ENCODE results near the gene TOP2A. TPM values are rescaled to one million over a fixed set of nuclear protein-coding genes. Genes with fewer than 3 reads are reported as not detected.
"Not testable (repeated sequence)": the region's sequence is repeated elsewhere in the genome, so short reads cannot be mapped to it uniquely, and the experiment has no call there.

TOP2A gene
- total and polyA plus RNA-seq, 4 donors: 0.25 to 4.4 (median 1.9) TPM

DNA sequence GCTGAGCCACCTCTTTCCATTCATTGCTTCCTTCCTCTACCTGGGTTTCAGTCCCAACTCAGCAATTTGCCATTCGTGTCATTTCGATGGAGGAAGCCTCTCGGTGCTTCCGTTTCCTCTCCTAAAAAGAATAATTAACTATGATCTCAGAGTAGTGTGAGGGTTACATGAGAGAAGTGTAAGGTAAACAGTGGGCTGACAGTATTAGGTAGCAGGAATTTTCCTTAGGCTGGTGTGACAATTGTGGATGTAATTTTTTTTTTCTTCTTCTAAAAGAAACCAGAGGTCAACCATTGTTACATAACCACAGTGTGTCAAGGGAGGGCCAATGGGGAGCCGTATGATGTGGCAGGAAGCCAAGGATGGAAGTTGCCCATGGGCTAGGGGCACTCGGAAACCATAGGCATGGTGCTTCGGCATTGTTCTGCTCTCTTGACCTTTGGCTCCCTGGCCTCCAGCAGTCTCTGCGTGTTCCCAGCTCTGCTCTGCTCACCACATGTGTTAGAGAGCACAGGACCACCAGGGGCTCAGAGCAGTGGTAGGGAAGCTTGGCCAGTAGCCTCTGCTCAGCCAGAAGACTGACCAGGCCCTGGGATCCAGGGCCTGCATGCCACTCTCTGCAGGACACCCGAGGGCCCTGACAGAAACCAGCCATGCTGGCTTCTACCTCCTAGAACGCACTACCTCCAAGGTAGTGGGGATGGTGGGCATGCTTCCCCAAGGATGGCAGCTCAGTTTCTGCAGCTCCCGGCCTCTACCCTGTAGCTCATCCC lies 2.0 kb upstream of the TOP2A start:
- WGBS, 2 donors: 76 to 85% methylated on average over 11 of the region's 11 CpGs
- no peak for ATAC-seq (ENCODE audit: low FRiP score)

GRCh38 chr17:40418428-40418706 lies 671 bp upstream of the TOP2A start:
- Histone ChIP-seq H3K27ac (ENCODE audit: low read depth in 1 of 2, low read length in 2 of 2) (peak overlapping the region in 1 of 2 donors; percentile 18), H3K4me3 (ENCODE audit: low read length in 2 of 2) (peak overlapping the region; percentile 22 to 54), H3K36me3 (ENCODE audit: control insufficient read depth in 1 of 2, insufficient read depth in 2 of 2, low read length in 1 of 2) (no peaks in the 10 kb centered on the region), H3K9me3 (ENCODE audit: control insufficient read depth, low read length) (no peaks in the 10 kb centered on the region), H3K27me3 (ENCODE audit: control insufficient read depth in 1 of 2, insufficient read depth in 2 of 2, low read length in 1 of 2) (no peaks in the 10 kb centered on the region), H3K4me1 (ENCODE audit: control insufficient read depth in 1 of 2, insufficient read depth in 2 of 2, low read length in 2 of 2) (no peaks in the 10 kb centered on the region)
- intact Hi-C loops (cut with DNase I): loop anchor here in 1 of 2 donors (5.0 to 10.0 kb wide), 2 partner anchors 61 to 114 kb away; partner anchors contain the start of gene RARA
- DNase-seq: peak; percentile 64 to 81
- ATAC-seq (ENCODE audit: low FRiP score): no peak
- 47 to 50% methylated on average over 16 of the region's 16 CpGs for WGBS, 2 donors

More for the DNA sequence above, 2.0 kb upstream of the TOP2A start:
- H3K4me1 ChIP-seq (ENCODE audit: control insufficient read depth in 1 of 2, insufficient read depth in 2 of 2, low read length in 2 of 2): no peaks in the 10 kb centered on the region
- H3K27ac ChIP-seq (ENCODE audit: low read depth in 1 of 2, low read length in 2 of 2): no peak overlapping the region
- no peak for DNase-seq
- intact Hi-C loops (cut with DNase I): loop anchor here in 1 of 2 donors (5.0 to 10.0 kb wide), 2 partner anchors 62 to 115 kb away; partner anchors contain the start of gene RARA
- no peaks in the 10 kb centered on the region for H3K9me3 ChIP-seq (ENCODE audit: control insufficient read depth, low read length)
- H3K4me3 ChIP-seq (ENCODE audit: low read length in 2 of 2): no peak overlapping the region
- H3K36me3 ChIP-seq (ENCODE audit: control insufficient read depth in 1 of 2, insufficient read depth in 2 of 2, low read length in 1 of 2): no peaks in the 10 kb centered on the region
- no peaks in the 10 kb centered on the region for H3K27me3 ChIP-seq (ENCODE audit: control insufficient read depth in 1 of 2, insufficient read depth in 2 of 2, low read length in 1 of 2)

GRCh38 chr17:40417258-40417608 lies 463 bp downstream of the TOP2A start:
- no peaks in the 10 kb centered on the region for H3K27me3 ChIP-seq (ENCODE audit: control insufficient read depth in 1 of 2, insufficient read depth in 2 of 2, low read length in 1 of 2)
- no peaks in the 10 kb centered on the region for H3K4me1 ChIP-seq (ENCODE audit: control insufficient read depth in 1 of 2, insufficient read depth in 2 of 2, low read length in 2 of 2)
- no peaks in the 10 kb centered on the region for H3K36me3 ChIP-seq (ENCODE audit: control insufficient read depth in 1 of 2, insufficient read depth in 2 of 2, low read length in 1 of 2)
- H3K9me3 ChIP-seq (ENCODE audit: control insufficient read depth, low read length): no peaks in the 10 kb centered on the region
- intact Hi-C loops (cut with DNase I): loop anchor here (2.0 to 10.0 kb wide), 3 partner anchors 58 to 112 kb away; partner anchors contain the start of gene RARA (in 1 of the 2)
- peak overlapping the region in 1 of 2 donors; percentile 1 for H3K4me3 ChIP-seq (ENCODE audit: low read length in 2 of 2)
- no peak overlapping the region for H3K27ac ChIP-seq (ENCODE audit: low read depth in 1 of 2, low read length in 2 of 2)
- 0% methylated on average over 21 of the region's 21 CpGs for WGBS, 2 donors
- no peak for DNase-seq
- no peak for ATAC-seq (ENCODE audit: low FRiP score)

DNA sequence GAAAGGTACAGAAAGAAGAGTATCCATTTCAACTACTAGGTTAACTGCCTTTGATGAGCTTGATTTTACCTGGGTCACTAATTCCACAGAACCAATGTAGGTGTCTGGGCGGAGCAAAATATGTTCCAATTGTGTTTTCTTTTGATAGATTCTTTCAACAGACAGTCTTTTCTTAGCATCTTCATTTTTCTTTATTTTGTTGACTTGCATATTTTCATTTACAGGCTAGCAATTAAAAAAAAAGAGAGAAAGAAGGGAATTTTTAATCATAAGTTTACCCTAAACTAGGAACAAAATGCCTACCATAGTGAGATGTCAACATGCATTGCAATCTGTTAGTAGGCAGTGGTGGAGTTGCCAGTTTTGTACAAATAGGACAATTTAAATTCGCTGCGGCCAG lies 1.0 kb downstream of the TOP2A start:
- Histone ChIP-seq H3K4me1 (ENCODE audit: control insufficient read depth in 1 of 2, insufficient read depth in 2 of 2, low read length in 2 of 2) (no peaks in the 10 kb centered on the region), H3K36me3 (ENCODE audit: control insufficient read depth in 1 of 2, insufficient read depth in 2 of 2, low read length in 1 of 2) (no peaks in the 10 kb centered on the region), H3K4me3 (ENCODE audit: low read length in 2 of 2) (no peak overlapping the region), H3K27me3 (ENCODE audit: control insufficient read depth in 1 of 2, insufficient read depth in 2 of 2, low read length in 1 of 2) (no peaks in the 10 kb centered on the region), H3K9me3 (ENCODE audit: control insufficient read depth, low read length) (no peaks in the 10 kb centered on the region), H3K27ac (ENCODE audit: low read depth in 1 of 2, low read length in 2 of 2) (no peak overlapping the region)
- ATAC-seq (ENCODE audit: low FRiP score) (no peak), DNase-seq (no peak)
- intact Hi-C loops (cut with DNase I): loop anchor here (2.0 to 10.0 kb wide), 3 partner anchors 58 to 112 kb away; partner anchors contain the start of gene RARA (in 1 of the 2)
- WGBS, 2 donors: 37 to 42% methylated on average over 3 of the region's 3 CpGs

- no peaks in the 10 kb centered on the region for H3K4me1 ChIP-seq (ENCODE audit: control insufficient read depth in 1 of 2, insufficient read depth in 2 of 2, low read length in 2 of 2)
- H3K36me3 ChIP-seq (ENCODE audit: control insufficient read depth in 1 of 2, insufficient read depth in 2 of 2, low read length in 1 of 2): no peaks in the 10 kb centered on the region
- no peak overlapping the region for H3K4me3 ChIP-seq (ENCODE audit: low read length in 2 of 2)
- H3K27me3 ChIP-seq (ENCODE audit: control insufficient read depth in 1 of 2, insufficient read depth in 2 of 2, low read length in 1 of 2): no peaks in the 10 kb centered on the region
- ATAC-seq (ENCODE audit: low FRiP score) (no peak), DNase-seq (no peak)
- intact Hi-C loops (cut with DNase I): loop anchor here in 1 of 2 donors (5.0 to 10.0 kb wide), 2 partner anchors 58 to 111 kb away; partner anchors contain the start of gene RARA
- WGBS, 2 donors: 34 to 35% methylated on average over 3 of the region's 3 CpGs
- no peaks in the 10 kb centered on the region for H3K9me3 ChIP-seq (ENCODE audit: control insufficient read depth, low read length)
- H3K27ac ChIP-seq (ENCODE audit: low read depth in 1 of 2, low read length in 2 of 2): no peak overlapping the region
These were observed 2.3 kb downstream of the TOP2A start for GRCh38 chr17:40415390-40415789.

DNA sequence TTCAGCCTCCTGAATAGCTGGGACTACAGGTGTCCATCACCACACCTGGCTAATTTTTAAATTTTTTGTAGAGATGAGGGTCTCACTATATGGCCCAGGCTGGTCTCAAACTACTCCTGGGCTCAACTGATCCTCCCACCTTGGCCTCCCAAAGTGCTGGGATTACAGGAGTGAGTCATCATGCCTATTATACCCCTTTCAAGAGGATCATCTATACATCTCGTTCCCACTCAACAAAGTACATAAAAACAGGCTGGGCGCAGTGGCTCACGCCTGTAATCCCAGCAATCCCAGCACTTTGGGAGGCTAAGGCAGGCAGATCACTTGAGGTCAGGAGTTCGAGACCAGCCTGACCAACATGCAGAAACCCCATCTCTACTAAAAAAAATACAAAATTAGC lies 3.4 kb downstream of the TOP2A start:
- WGBS, 2 donors: 88 to 92% methylated on average over 4 of the region's 4 CpGs
- not testable (repeated sequence) for H3K4me3 ChIP-seq (ENCODE audit: low read length in 2 of 2); H3K4me1 ChIP-seq (ENCODE audit: control insufficient read depth in 1 of 2, insufficient read depth in 2 of 2, low read length in 2 of 2); H3K27me3 ChIP-seq (ENCODE audit: control insufficient read depth in 1 of 2, insufficient read depth in 2 of 2, low read length in 1 of 2); ATAC-seq (ENCODE audit: low FRiP score); H3K9me3 ChIP-seq (ENCODE audit: control insufficient read depth, low read length); H3K36me3 ChIP-seq (ENCODE audit: control insufficient read depth in 1 of 2, insufficient read depth in 2 of 2, low read length in 1 of 2); DNase-seq; H3K27ac ChIP-seq (ENCODE audit: low read depth in 1 of 2, low read length in 2 of 2)
- intact Hi-C loops (cut with DNase I): loop anchor here in 1 of 2 donors (10.0 kb wide), 1 partner anchor 110 kb away; the partner anchor contains the start of gene RARA

- no peak overlapping the region for H3K4me3 ChIP-seq (ENCODE audit: low read length in 2 of 2)
- no peaks in the 10 kb centered on the region for H3K9me3 ChIP-seq (ENCODE audit: control insufficient read depth, low read length)
- no peaks in the 10 kb centered on the region for H3K4me1 ChIP-seq (ENCODE audit: control insufficient read depth in 1 of 2, insufficient read depth in 2 of 2, low read length in 2 of 2)
- intact Hi-C loops (cut with DNase I): loop anchor here in 1 of 2 donors (10.0 kb wide), 1 partner anchor 108 kb away; the partner anchor contains the start of gene RARA
- no peaks in the 10 kb centered on the region for H3K36me3 ChIP-seq (ENCODE audit: control insufficient read depth in 1 of 2, insufficient read depth in 2 of 2, low read length in 1 of 2)
- DNase-seq (no peak), ATAC-seq (ENCODE audit: low FRiP score) (no peak)
- no peaks in the 10 kb centered on the region for H3K27me3 ChIP-seq (ENCODE audit: control insufficient read depth in 1 of 2, insufficient read depth in 2 of 2, low read length in 1 of 2)
- H3K27ac ChIP-seq (ENCODE audit: low read depth in 1 of 2, low read length in 2 of 2): no peak overlapping the region
These were observed 4.8 kb downstream of the TOP2A start for GRCh38 chr17:40412880-40413279.

DNA sequence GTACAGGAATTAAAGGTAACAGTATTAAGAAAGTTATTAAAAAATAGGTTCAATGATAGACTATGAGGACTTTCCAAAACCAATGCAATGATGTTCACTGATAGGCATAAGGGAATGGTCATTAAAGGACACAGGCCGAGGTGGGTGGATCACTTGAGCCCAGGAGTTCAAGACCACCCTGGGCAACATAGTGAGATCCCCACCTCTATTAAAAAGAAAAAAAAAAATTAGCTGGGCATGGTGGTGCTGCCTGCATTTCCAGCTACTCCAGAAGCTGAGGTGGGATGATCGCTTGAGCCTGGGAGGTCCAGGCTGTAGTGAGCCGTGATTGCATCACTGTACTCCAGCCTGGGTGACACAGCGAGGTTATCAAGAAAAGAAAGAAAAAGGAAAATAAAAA lies 5.9 kb downstream of the TOP2A start:
- no peaks in the 10 kb centered on the region for H3K27me3 ChIP-seq (ENCODE audit: control insufficient read depth in 1 of 2, insufficient read depth in 2 of 2, low read length in 1 of 2)
- H3K9me3 ChIP-seq (ENCODE audit: control insufficient read depth, low read length): no peaks in the 10 kb centered on the region
- H3K4me3 ChIP-seq (ENCODE audit: low read length in 2 of 2): no peak overlapping the region
- DNase-seq: no peak
- no peak for ATAC-seq (ENCODE audit: low FRiP score)
- WGBS, 2 donors: 93 to 96% methylated on average over 4 of the region's 4 CpGs
- no peak overlapping the region for H3K27ac ChIP-seq (ENCODE audit: low read depth in 1 of 2, low read length in 2 of 2)
- no peaks in the 10 kb centered on the region for H3K36me3 ChIP-seq (ENCODE audit: control insufficient read depth in 1 of 2, insufficient read depth in 2 of 2, low read length in 1 of 2)
- no peaks in the 10 kb centered on the region for H3K4me1 ChIP-seq (ENCODE audit: control insufficient read depth in 1 of 2, insufficient read depth in 2 of 2, low read length in 2 of 2)
- intact Hi-C loops (cut with DNase I): loop anchor here in 1 of 2 donors (10.0 kb wide), 1 partner anchor 107 kb away; the partner anchor contains the start of gene RARA

DNA sequence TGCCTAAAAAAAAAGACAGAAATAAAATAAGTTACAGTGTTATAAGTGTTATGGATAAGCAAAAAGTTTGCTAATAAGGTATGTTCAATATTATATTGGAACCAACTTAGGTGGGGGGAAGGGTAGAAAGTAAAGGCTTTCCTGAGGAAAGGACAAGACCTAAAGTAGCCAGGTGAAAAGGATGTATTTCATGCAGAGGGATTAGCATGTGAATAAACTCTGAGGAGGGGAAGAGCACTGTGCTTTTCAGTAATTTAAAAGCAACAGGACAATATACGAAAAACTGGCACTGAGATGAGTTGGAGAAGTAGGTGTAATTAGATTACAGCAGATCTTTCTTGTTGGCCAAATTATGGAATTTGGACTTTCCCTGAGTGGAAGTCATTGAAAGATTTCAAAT lies 7.6 kb downstream of the TOP2A start:
- no peak overlapping the region for H3K27ac ChIP-seq (ENCODE audit: low read depth in 1 of 2, low read length in 2 of 2)
- H3K4me1 ChIP-seq (ENCODE audit: control insufficient read depth in 1 of 2, insufficient read depth in 2 of 2, low read length in 2 of 2): no peaks in the 10 kb centered on the region
- WGBS, 2 donors: 78 to 93% methylated on average over 1 of the region's 1 CpG
- intact Hi-C loops (cut with DNase I): loop anchor here in 1 of 2 donors (10.0 kb wide), 1 partner anchor 105 kb away; the partner anchor contains the start of gene RARA
- ATAC-seq (ENCODE audit: low FRiP score) (no peak), DNase-seq (no peak)
- no peak overlapping the region for H3K4me3 ChIP-seq (ENCODE audit: low read length in 2 of 2)
- no peaks in the 10 kb centered on the region for H3K9me3 ChIP-seq (ENCODE audit: control insufficient read depth, low read length)
- H3K36me3 ChIP-seq (ENCODE audit: control insufficient read depth in 1 of 2, insufficient read depth in 2 of 2, low read length in 1 of 2): no peaks in the 10 kb centered on the region
- H3K27me3 ChIP-seq (ENCODE audit: control insufficient read depth in 1 of 2, insufficient read depth in 2 of 2, low read length in 1 of 2): no peaks in the 10 kb centered on the region

Measured in aorta (tissue), 5 donors.